Gastroesophageal sphincter (tissue), 4 donors: ENCODE data around the gene KRT3. TPM values are rescaled to one million over a fixed set of nuclear protein-coding genes. Genes with fewer than 3 reads are reported as not detected.

Experiments
- ATAC-seq: fragments of 150-250 bp; one replicate; pipeline ENCODE4 v1.9.1; 2016; ENCODE audit warnings: mild to moderate bottlenecking, moderate library complexity
- H3K27ac ChIP-seq, 4 donors: fragments of 200-600 bp; sonication (generic) in 3 of 4; 1 replicate in 3 of 4; 2 replicates in 1 of 4; pipeline ENCODE4 v1.5.1; 2016 to 2019
- H3K27me3 ChIP-seq: fragments of 200-600 bp; sonication (generic); one replicate; pipeline ENCODE4 v1.5.1; 2019
- H3K36me3 ChIP-seq, 2 donors: fragments of 200-600 bp; sonication (generic); one replicate each; pipeline ENCODE4 v1.5.1; 2019; ENCODE audit warnings: control low read depth in 1 of 2
- H3K4me1 ChIP-seq, 3 donors: fragments of 200-600 bp; sonication (generic); 1 replicate in 2 of 3; 2 replicates in 1 of 3; pipeline ENCODE4 v1.5.1; 2016 to 2019; ENCODE audit warnings: control low read depth in 2 of 3
- H3K4me3 ChIP-seq, 2 donors: fragments of 200-600 bp; sonication (generic); one replicate each; pipeline ENCODE4 v1.5.1; 2019; ENCODE audit warnings: mild to moderate bottlenecking in 1 of 2, moderate library complexity in 1 of 2
- H3K9me3 ChIP-seq, 3 donors: fragments of 200-600 bp; sonication (generic); one replicate each; pipeline ENCODE4 v1.5.1; 2017 to 2019; ENCODE audit warnings: control low read depth in 2 of 3
- CTCF ChIP-seq, 4 experiments: fragments of 200-600 bp in 2 of 4; fragments of 450-650 bp in 2 of 4; sonication (generic) in 1 of 4; IDR thresholded peaks; one replicate each; pipeline ENCODE4 v1.5.1; 2017 to 2019; ENCODE audit warnings: antibody characterized with exemption in 4 of 4, mild to moderate bottlenecking in 2 of 4, moderate library complexity in 2 of 4
- EP300 ChIP-seq: sonication (generic); formaldehyde crosslinking; IDR thresholded peaks from one replicate; pipeline ENCODE4 v1.6.1; 2017; ENCODE audit warnings: antibody characterized with exemption, mild to moderate bottlenecking
- POLR2A ChIP-seq, 2 donors: fragments of 450-650 bp; IDR thresholded peaks; one replicate each; pipeline ENCODE4 v1.6.1; 2017; ENCODE audit warnings: antibody characterized with exemption in 2 of 2, mild to moderate bottlenecking in 2 of 2, moderate library complexity in 1 of 2
- POLR2AphosphoS5 ChIP-seq: sonication (generic); formaldehyde crosslinking; IDR thresholded peaks from one replicate; pipeline ENCODE4 v1.6.1; 2017; ENCODE audit warnings: antibody characterized with exemption
- WGBS, 2 donors: methylation state at CpG; one replicate each; pipeline ENCODE4 v1.1.5; 2018; ENCODE audit warnings: low coverage in 1 of 2; 5-methylcytosine and 5-hydroxymethylcytosine counted together
- total RNA-seq, 4 donors: library from RNA; depleted of rRNA; stranded (reverse); fragments of >200 nt; gene quantifications; one replicate each; pipeline ENCODE4 v1.1.0, GENCODE V29; 2016

KRT3 gene
- total RNA-seq, 4 donors from 2014 or later = not detected

- Histone ChIP-seq H3K4me1 (peaks cover 0 to under 1% (median 0%) of the 10 kb centered on the region in 3 donors), H3K27ac (no peak overlapping the region), H3K4me3 (no peak overlapping the region), H3K27me3 (peaks cover 21% of the 10 kb centered on the region), H3K9me3 (no peaks in the 10 kb centered on the region), H3K36me3 (no peaks in the 10 kb centered on the region)
- TF ChIP-seq POLR2A (IDR thresholded peaks at IDR 0.05) (no peak), POLR2AphosphoS5 (no peak), EP300 (no peak), CTCF (IDR thresholded peaks at IDR 0.05) (no peak)
- 79 to 83% methylated on average over 4 to 5 of the region's 8 CpGs for WGBS, 2 donors
- ATAC-seq = no peak
Observed at GRCh38 chr12:52817003-52817698, 21.2 kb upstream of the KRT3 start.

GRCh38 chr12:52815676-52816588, 20.0 kb upstream of the KRT3 start:
- ATAC-seq = no peak
- H3K4me1 ChIP-seq = no peaks in the 10 kb centered on the region
- H3K27ac ChIP-seq = no peak overlapping the region
- TF ChIP-seq CTCF (IDR thresholded peaks at IDR 0.05) (no peak), POLR2A (IDR thresholded peaks at IDR 0.05) (no peak), POLR2AphosphoS5 (no peak), EP300 (no peak)
- no peaks in the 10 kb centered on the region for H3K9me3 ChIP-seq
- peaks cover 21% of the 10 kb centered on the region for H3K27me3 ChIP-seq
- no peak overlapping the region for H3K4me3 ChIP-seq
- 39% methylated on average over 2 of the region's 9 CpGs; no CpG with 5 or more reads in 1 of the 2 donors for WGBS, 2 donors
- H3K36me3 ChIP-seq = no peaks in the 10 kb centered on the region

- no peak overlapping the region for H3K27ac ChIP-seq
- peaks cover 21% of the 10 kb centered on the region for H3K27me3 ChIP-seq
- H3K4me1 ChIP-seq = no peaks in the 10 kb centered on the region
- no peaks in the 10 kb centered on the region for H3K9me3 ChIP-seq
- 77 to 78% methylated on average over 4 of the region's 4 CpGs for WGBS, 2 donors
- H3K4me3 ChIP-seq = no peak overlapping the region
- TF ChIP-seq POLR2AphosphoS5 (no peak), CTCF (IDR thresholded peaks at IDR 0.05) (no peak), EP300 (no peak), POLR2A (IDR thresholded peaks at IDR 0.05) (no peak)
- no peak for ATAC-seq
- no peaks in the 10 kb centered on the region for H3K36me3 ChIP-seq
Observed at GRCh38 chr12:52815161-52815560, 19.2 kb upstream of the KRT3 start.

GRCh38 chr12:52814710-52815155, 18.8 kb upstream of the KRT3 start:
- WGBS, 2 donors = 58 to 73% methylated on average over 2 to 4 of the region's 4 CpGs
- H3K4me1 ChIP-seq = no peaks in the 10 kb centered on the region
- no peak for TF ChIP-seq CTCF (IDR thresholded peaks at IDR 0.05)
- TF ChIP-seq POLR2A (IDR thresholded peaks at IDR 0.05) = no peak
- no peak for TF ChIP-seq EP300
- no peak for TF ChIP-seq POLR2AphosphoS5
- no peaks in the 10 kb centered on the region for H3K36me3 ChIP-seq
- ATAC-seq = no peak
- no peak overlapping the region for H3K4me3 ChIP-seq
- H3K9me3 ChIP-seq = no peaks in the 10 kb centered on the region
- H3K27me3 ChIP-seq = peaks cover 19% of the 10 kb centered on the region
- no peak overlapping the region for H3K27ac ChIP-seq
